ENCODE measurements around the gene CACNA1D.
"Not testable (repeated sequence)": the region's sequence is repeated elsewhere in the genome, so short reads cannot be mapped to it uniquely, and the experiment has no call there.

The CACNA1D gene

DNA sequence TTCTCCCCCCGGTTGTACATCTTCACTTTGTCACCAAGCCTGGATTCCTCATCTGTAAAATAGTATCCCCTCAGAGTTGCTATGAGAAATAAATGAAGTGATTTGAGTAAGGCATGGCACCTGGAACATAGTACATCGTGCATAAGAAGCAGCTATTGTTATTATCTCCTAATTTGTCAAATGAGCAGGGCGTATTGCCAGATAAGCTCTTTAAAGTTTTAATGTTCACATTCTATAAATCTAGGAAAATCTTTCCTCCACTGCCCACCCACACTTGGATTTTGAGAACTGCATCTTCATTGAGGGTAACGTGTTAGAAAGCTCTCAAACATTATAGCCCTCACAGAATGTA lies 32.3 kb downstream of the CACNA1D start:
- no peak for DNase-seq (ENCODE audit: low spot score)

DNA sequence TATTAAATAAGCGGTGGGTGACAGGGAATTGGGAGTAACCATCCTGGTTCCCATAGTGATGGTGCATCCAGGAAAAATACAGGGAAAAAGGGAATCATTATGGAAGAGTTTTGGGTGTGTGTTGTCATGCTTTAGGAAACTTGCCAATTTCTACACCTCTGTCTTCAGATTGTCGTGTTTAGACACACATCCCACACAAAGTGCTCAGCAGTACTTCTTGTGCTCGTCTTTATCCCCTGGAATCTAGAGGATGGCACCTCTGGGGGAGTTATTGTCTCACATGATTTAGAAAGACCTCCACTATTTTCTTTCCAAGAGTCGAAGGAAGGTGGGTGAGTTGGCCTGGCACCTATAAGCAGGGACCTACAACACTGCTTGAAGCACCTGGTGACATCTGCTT lies 35.8 kb downstream of the CACNA1D start:
- DNase-seq (ENCODE audit: low spot score), result no peak

DNA sequence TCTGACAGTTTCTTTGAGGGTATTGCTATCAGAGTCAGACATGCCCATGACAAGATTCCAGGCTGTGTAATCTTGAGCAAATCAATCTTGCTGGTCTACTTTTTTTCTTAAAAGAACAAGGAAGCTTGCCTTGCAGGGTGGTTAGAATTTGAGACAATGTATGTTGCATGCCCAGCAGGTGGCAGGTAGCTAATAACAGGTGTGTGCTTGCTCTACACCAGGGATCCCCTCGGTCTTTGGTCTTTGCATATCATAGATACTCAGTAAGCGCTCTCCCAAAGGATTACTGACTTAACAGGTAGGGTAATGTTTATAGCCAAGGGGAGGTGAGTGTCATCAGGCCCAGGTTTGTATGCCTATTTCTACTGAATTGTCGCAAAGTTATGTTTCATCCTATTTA lies 37.3 kb downstream of the CACNA1D start:
- peak; percentile 16 for DNase-seq (ENCODE audit: low spot score)

DNA sequence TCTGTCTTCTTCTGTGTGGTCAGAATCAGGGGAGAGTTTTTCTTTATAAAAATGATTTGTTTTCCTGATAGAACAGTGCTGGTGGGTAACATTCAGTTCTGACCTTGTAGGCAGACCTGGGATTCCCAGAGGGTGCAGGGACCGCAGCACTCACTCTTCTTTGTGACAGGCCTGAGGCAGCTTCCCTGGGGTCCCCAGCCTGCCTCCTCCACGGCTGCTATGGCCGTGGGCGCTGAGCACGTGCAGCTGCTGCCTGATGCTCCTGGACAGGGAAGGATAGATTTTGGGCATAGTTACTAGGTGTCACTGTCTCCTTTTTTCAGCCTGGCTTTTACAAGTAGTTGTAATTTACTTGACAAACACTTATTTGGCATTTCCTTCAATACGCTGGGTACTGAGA lies 39.1 kb downstream of the CACNA1D start:
- no peak for DNase-seq (ENCODE audit: low spot score)

DNA sequence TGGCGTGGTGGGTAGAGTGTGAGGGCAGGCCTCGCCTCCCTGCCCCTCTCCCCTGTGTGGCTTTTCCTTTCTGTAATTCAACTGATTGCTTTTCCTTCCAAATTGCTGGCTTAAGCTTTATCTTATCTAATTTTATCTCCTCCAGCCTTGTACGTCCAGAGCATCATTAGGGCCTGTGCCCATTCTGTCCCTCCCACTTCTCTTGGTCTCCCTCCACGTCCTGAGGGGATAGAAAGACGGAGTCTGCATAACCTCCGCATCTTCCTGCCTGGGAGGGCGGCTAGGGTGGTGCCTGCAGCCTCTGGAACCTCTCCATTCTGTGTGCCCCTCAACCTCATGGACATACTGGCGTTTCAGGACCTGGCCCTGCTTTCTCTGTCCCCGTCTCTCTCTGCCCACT lies 39.8 kb downstream of the CACNA1D start:
- no peak for DNase-seq (ENCODE audit: low spot score)

DNA sequence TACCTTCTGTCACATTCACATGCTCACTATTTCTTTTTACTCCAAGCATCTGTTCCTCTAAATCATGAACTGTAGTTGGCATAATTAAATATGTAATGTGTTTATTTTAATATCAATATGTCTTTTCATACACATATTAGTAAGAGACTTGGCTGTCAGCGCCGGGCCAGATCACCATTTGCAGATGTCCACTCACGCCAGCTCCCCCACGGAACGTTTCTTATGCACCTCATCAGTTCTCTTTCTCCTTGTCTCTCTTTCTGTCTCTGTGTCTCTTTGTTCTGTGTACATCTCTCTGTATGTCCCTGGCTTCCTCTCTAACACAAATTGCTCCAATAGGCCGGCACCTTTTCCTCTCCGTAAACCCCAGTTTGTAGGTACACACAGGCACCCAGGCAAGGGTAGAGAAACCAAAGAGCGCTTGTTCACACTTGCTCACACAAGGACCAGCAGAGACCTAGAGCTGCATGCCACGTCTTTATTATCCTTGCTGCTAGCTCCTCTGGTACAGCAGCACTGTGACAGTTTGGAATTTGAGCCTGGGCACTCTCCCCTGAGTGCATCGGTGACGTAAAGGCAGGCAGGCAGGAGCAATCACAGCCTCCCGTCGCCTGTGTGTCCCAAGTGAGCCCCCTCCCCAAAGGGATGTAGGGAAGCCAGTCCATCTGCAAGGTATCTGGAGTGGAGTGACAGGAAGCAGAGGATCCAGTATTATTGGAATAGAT lies 40.4 kb downstream of the CACNA1D start:
- DNase-seq (ENCODE audit: low spot score), result no peak

DNA sequence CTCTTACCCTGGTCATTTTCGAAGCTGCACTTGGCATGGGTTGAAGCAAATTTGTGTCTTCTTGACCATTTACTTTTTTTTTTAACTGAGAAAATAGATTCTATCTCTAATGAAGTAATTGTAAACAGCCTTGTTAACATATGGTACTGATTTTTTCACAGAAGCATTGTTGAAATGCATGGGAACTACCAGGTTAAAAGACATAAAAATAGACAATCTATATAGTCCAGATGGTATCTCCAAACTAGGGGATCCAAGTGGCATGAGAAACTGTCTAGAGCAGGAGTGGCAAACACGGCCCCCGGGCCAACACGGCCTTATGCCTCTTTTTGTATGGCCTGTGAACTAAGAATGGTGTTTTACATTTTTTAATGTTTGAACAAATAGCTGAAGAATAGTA lies 41.9 kb downstream of the CACNA1D start:
- no peak for DNase-seq (ENCODE audit: low spot score)

DNA sequence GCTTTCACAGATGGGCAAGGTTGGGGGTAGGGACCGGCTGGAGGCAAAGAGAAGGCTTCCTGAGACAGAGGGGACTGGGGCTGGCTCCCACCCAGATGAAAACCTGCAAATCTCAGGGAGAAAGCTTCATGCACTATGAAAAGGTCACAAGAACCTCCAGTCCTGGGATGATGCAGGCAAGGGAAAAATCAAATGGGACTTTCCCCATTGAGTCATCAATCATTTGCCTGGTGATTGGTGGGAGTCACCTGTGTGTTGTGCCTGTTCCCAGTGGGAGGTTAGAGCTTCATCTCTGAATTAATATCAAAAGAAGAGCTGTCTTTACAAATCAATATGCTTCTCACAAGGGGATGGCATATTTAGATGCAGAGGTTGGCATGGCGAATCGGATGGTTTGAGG lies 49.9 kb downstream of the CACNA1D start:
- peak; percentile 78 for DNase-seq (ENCODE audit: low spot score)

DNA sequence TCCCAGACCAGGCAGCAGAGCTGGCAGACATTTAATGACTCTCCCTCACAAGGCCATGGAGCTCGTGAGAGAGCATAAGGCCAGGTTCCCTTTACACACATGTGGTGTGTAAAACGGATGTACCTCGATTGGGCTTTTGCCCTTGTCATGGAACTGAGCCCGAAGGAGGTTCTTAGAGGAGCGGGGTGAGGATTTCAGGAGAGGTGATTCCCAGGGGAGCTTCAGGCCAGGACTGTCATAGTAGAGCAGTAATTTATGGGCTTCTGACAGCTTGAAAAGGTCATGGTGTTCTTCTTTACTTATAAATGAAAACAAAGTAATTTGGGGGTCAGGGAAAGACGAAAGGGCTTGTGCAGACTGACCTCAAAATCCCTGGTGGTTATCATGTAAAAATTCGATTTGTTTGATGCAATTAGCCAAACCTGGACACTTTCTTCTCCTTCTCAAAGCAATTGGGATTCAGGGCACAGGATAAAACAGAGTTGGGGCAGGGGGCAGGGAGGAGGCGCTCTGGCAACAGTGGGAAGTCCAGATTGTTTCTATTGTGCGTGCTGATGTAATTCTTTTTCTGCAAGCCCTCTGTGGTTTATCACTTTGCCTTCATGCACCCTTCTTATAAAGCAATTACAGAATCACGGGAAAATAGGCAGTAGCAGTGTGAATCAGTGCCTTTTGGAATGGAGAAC lies 51.0 kb downstream of the CACNA1D start:
- DNase-seq (ENCODE audit: low spot score), result no peak

DNA sequence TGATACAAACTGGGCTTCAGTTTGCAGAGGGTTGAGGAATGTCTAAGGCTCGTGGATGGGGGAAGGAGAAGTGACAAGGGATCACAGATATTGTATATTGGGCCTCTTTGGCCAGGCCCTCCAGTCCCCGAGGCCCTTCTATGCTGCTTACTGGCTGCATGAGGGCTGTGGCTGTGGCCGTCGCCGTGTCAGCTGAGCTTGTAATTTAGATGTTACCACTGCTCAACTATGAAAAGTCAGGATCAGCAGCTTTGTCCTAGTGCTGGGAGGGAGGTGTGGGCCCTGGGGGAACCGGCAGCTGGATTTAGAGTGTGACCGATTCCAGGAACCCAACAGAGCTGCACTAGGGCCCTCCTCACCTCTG lies 51.6 kb downstream of the CACNA1D start:
- no peak for DNase-seq (ENCODE audit: low spot score)

DNA sequence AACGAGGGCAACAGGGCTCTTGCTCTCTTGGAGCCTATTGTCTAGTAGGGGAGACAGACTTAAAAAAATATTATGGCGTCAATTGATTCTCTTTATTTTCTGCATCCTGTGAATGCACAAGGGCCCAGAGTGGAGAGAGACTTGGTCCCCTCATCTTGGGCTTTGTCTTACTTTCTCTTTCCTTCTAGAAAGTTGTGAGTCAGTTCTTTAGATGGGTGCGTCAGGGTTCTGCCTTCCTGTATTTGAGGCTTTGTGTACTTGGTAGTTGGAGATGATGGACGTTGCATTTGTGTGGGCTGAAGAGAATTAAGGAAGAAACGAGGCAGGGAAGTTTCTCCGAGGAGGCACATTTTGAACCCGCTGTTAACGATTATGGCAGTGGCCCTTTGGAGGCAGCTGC lies 52.9 kb downstream of the CACNA1D start:
- DNase-seq (ENCODE audit: low spot score), result no peak

DNA sequence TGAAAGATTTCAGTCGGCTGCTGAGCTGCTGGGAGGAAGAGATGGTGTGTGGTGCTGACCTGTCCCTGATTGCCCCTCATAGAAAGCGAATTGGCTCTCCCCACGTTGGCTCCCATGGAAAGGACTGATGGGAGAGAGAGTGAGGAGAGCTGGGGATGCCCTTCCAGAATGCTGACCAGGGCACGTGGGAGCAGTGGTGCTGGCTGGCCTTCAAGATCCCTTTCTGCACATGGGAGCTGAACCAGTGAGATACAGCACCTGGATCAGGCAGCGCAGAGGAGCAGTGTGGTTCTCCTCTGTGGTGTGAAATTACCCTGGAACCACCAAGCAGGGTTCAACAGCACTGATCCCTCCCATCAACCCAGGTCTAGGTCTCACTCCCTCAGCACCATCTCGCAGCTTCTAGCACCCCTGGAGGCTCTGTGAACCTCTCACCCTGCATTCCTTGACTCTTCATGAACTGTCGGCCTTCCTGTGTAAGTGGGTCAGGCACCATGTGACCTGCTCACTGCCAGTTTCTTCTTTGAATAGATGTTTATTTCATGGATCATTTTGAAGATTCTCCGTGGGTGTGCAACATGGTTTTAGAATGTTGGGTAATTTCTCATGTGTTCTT lies 55.7 kb downstream of the CACNA1D start:
- no peak for DNase-seq (ENCODE audit: low spot score)

DNA sequence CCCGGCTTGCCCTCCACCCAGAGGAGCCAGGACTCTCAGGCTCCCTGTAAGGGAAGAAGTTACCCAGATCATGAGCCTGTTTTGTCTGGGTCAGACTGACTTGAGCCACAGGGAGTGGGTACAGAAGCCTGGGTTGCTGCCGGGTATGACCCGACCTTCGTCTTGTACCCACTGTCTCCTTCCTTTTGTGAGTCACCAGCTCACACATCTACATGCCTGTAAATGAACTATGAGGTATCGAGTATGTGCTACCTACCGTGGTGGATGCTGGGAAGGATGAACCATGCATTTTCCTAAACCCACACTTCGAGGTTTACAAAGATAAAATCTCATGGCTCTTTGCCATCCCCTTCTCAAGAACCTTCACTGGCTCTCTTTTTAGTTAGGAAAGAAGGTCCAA lies 56.9 kb downstream of the CACNA1D start:
- peak; percentile 73 for DNase-seq (ENCODE audit: low spot score)

DNA sequence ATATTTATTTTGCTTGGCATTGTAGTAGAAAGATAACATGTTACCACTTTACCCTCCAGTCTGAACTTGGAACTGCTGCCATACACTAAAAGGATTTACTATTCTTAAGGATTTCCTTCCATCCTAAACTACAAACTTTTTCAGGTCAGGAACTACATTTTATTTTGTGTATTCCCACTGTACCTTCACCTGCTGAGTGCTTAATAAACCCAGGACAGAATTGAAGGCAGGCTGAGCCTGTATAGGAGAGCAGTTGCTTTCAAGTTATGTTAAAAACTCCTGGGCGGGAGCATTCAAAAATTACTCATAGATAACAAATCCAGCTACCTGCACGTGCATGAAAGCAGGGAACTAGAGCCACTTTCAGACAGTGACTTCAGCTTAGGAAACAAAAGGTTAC lies 58.3 kb downstream of the CACNA1D start:
- DNase-seq (ENCODE audit: low spot score), result peak; percentile 33

DNA sequence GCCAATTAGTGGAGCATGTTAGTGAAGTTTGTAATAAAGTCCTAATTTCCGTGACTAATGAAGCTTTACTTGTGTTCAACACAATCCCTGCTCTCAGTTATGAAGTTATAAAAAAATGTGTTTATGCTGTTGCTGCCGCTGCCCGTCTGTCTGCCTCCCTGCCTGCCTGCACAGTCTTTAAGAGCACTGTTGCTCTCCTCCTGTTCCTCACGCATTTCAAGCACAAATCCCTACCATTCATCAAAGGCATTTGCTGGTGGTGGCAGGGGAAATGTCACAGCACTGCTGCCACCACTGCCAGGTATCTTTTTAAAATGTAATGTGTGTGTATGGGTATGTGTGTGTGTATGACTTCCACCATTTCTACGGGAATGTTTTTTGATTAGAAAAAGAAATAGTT lies 58.8 kb downstream of the CACNA1D start:
- no peak for DNase-seq (ENCODE audit: low spot score)

DNA sequence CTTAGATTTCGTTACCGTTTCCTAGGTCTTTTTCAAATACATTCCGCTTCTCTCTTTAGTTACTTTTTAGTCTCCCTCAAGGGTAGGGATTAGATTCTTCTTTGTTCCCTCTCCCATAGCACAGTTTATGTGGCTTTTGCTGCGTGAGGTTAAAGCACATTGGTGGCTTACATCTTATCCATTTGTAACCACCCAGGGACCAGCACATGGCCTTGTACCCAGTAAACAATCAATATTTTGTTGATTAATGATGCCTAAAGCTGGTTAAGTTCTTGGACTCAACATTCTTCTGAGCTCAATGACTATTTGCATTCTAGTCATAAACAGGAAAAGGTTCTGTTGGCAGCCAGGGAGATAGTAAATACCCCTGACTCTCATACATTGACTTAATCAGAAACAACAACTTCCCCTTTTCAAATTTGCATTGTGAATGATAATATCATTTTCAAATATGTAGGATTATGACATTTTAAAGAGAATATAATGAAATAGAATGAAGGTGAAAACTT lies 60.2 kb downstream of the CACNA1D start:
- DNase-seq (ENCODE audit: low spot score), result no peak

DNA sequence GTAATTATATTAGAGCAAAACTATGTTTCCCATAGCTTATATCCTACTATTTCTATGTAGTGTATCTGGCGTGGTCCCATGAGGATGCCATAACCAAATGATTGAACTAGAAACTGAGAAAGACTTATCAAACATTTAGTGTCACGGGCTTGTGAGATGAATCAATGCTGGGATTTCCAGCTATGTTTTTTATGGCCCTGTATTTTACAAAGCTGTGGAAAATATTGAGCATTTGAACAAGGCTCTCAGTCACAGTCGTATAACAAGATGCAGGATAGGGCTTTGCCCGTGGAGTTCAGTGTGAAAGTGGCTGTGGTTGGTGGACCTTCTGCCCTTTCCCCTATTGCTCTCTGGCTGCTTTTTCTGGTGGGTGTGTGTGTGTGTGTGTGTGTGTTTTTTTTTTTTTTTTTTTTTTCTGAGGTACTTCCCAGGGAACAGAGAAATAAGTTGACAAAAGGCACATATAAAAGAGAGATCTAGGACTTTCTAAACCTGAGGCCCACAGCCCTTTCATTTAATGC lies 60.7 kb downstream of the CACNA1D start:
- no peak for DNase-seq (ENCODE audit: low spot score)

DNA sequence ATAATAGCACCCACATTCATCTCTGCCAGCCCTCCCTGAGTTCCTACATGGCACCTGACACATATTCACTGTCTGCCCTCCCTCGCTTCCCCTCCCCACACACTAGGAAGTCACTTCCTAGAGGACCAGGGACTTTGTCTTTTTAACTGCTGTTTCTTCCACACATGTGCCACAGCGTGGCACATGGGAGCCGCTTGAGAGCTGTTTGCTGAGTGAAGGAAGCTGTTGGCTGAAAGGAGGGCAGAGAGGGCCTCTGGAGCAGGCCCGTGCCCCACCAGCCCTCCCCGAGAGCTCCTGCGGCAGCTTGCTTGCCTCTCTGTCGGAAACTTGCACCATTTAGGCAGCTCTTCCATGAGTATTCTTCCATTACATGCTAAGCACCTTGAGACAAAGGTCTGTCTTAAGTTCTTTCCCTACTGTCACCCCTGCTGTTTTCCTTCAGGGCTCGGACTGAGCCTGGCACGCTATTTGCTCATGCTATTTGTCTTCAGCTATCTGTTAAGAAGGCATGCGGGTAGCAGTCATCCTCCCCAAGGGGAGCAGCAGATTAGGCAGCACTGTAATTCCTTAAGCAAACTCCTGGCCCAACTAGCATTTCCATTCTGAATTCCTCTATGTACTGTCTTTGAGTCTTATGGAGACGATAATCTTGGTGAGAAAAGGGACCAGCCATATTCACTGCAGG lies 72.2 kb downstream of the CACNA1D start:
- no peak for DNase-seq (ENCODE audit: low spot score)

DNA sequence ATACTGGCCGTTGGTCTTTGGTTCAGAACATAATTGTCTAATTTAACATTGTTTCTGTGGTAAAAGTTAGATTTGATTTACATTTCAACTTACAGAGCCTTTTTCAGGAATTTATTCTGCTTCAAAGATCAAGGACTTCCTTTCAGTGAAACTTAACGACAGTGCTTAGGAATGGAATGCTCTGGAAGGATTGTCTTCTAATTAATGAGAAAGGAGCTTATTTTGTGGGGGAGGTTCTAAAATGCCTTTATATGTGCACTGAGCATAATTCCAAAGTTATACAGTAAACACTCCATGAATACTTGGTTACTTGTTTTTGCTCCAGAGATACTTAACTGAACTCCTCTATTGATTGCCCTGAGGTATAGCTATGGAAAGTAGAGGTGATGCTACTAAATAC lies 75.7 kb downstream of the CACNA1D start:
- no peak for DNase-seq (ENCODE audit: low spot score)

DNA sequence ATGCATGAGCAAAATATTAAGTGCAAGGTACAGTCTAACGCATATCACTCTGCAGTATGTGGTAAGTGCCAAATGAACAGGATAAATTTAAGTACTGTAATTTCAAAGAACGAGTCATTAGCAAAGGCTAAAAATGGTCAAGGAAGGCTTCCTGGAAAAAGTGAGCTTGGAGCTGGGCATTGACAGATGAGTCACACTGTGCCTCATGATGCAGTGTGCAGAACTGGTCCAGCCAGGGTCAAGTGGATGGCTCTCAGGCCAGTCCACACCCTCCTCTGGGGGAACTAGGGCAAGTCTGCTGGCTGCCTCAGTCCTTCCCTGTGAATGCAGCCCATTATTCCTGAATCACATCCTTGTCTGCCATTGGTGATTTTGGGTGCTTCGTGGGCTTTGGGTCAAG lies 76.3 kb downstream of the CACNA1D start:
- DNase-seq (ENCODE audit: low spot score), result peak; percentile 86

DNA sequence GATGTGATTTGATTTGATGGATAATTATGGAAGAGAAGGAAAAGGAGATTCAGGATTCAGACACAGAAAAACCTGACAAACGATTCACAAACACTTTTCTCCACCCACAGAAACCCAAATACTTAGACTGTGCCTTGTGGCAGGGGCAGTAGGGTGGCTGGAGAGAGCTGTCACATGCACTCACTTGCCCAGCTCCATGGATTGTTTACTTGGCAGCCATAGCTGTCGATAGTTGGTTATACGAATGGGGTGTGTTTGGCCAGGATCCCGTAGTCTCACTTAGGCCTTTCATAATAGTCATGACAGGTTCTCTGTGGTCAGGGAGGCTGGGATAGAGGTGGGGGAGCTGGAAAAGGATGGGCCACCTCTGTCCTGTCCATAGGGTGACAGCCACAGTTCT lies 76.9 kb downstream of the CACNA1D start:
- DNase-seq (ENCODE audit: low spot score), result no peak

DNA sequence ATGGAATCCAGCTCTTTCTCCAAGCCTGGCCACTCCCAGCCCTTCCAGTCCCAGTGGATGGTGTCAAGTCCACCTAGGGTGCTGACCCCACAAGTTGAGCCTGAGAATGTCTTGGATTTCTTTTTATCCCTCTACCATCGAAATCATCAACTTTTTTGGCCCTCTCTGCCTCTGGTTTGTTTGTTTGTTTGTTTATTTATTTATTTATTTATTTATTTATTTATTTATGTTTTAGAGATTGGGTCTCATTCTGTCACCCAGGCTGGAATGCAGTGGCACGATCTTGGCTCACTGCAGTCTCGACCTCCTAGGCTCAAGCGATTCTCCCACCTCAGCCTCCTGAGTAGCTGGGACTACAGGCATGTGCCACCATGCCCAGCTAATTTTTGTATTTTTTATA lies 77.8 kb downstream of the CACNA1D start:
- DNase-seq (ENCODE audit: low spot score), result not testable (repeated sequence)

DNA sequence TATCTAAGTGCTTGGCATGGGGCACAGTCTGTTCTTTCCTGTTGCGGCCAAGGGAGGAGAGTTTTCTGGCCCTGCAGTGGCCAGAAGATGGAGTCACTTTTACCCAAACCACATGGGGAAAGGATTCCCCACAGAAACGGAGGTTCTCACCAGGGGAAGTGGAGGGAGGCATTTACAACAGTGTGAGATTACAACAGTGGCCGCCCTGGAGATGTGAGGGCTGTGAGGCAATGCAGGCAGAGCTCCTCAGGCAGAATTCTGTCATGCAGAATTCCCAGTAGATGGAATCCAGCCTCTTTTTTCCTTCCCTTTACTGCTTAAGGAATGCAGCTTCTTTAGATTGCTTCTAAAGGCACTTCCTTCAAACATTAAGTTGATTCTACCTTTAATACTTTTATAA lies 83.1 kb downstream of the CACNA1D start:
- DNase-seq (ENCODE audit: low spot score), result no peak

All from kidney tubule cell (primary cell).